ENCODE data around the gene LENG8. TPM values are rescaled to one million over a fixed set of nuclear protein-coding genes. Genes with fewer than 3 reads are reported as not detected.

Gene LENG8
- total and polyA plus RNA-seq, 2 of the 13 experiments (the other 11 are each of a cell fraction or from before 2014, with no cell fraction given), result 14.3 to 41.9 TPM

DNA sequence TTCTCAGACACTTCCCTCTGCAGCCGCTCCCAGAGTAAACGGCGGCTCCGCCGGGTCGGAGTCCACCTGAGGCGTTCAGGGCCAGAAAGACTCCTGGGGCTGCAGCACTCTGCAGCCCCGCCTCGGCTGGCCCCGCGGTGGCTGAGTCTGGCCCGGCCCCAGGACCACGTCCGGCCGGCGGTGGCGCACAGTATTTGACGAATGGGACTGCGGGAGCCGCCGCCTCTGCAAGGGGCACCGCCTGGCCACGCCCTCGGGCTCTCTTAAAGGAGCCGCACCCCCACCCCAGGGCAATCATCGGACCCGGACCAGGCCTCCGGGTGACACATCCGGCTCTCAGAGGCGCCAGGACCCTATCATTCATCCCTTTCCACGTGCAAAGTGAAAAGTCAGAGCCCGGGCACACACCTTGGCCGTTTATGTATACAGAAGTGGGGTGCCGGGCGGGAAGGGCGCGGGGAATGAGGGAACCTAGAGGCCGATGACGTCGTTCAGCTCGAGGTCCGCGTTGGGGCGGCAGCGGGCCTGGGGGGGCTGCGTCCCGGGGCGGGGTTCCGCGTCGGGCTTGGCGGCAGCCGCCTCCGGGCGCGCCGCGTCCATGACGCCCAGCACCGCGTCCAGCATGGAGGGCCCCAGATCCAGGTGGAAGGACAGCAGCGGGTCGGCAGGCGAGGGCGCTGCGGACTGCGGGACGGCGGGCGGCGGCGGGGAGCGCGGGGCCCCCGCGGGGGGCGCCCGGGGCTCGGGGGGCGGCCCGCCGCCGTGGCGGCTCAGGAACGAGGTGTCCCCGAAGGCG is 15.8 kb downstream of the LENG8 start (continued):
- TF ChIP-seq, protein P1, sequence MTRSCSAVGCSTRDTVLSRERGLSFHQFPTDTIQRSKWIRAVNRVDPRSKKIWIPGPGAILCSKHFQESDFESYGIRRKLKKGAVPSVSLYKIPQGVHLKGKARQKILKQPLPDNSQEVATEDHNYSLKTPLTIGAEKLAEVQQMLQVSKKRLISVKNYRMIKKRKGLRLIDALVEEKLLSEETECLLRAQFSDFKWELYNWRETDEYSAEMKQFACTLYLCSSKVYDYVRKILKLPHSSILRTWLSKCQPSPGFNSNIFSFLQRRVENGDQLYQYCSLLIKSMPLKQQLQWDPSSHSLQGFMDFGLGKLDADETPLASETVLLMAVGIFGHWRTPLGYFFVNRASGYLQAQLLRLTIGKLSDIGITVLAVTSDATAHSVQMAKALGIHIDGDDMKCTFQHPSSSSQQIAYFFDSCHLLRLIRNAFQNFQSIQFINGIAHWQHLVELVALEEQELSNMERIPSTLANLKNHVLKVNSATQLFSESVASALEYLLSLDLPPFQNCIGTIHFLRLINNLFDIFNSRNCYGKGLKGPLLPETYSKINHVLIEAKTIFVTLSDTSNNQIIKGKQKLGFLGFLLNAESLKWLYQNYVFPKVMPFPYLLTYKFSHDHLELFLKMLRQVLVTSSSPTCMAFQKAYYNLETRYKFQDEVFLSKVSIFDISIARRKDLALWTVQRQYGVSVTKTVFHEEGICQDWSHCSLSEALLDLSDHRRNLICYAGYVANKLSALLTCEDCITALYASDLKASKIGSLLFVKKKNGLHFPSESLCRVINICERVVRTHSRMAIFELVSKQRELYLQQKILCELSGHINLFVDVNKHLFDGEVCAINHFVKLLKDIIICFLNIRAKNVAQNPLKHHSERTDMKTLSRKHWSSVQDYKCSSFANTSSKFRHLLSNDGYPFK (CRISPR knock-in tag; IDR thresholded peaks at IDR 0.05; ENCODE audit: borderline replicate concordance), result peak; percentile 65; the same call in 1 of the 2 replicates
- TF ChIP-seq GTF3A (CRISPR knock-in tag; conservative IDR thresholded peaks at IDR 0.05) (no peak), HNF4G (IDR thresholded peaks at IDR 0.05; ENCODE audit: borderline replicate concordance, low read depth, low read length) (peak; percentile 21; the same call in 1 of the 2 replicates), HNF4G (CRISPR knock-in tag; IDR thresholded peaks at IDR 0.05; ENCODE audit: borderline replicate concordance, low read depth) (no peak), ZNF530 (CRISPR knock-in tag; IDR thresholded peaks at IDR 0.05; ENCODE audit: low read depth) (no peak), HCFC1 (IDR thresholded peaks at IDR 0.05; ENCODE audit: low read depth, low read length) (peak; percentile 13; the same call in 1 of the 2 replicates), LCORL (IDR thresholded peaks at IDR 0.05) (no peak), LCORL (CRISPR knock-in tag; IDR thresholded peaks at IDR 0.05) (peak; percentile 71), RBM39 (IDR thresholded peaks at IDR 0.05; ENCODE audit: low read depth, low read length, poor library complexity, severe bottlenecking) (peak; percentile 78), CBFB (CRISPR knock-in tag; IDR thresholded peaks at IDR 0.05) (no peak), MED8 (CRISPR knock-in tag; IDR thresholded peaks at IDR 0.05; ENCODE audit: insufficient replicate concordance) (peak; percentile 58), ZNF747 (CRISPR knock-in tag; IDR thresholded peaks at IDR 0.05; ENCODE audit: borderline replicate concordance) (no peak), SYNCRIP (IDR thresholded peaks at IDR 0.05; ENCODE audit: insufficient read depth, low read depth, low read length) (no peak), NFKB2 (CRISPR knock-in tag; IDR thresholded peaks at IDR 0.05; ENCODE audit: borderline replicate concordance) (peak; percentile 68; the same call in 1 of the 2 replicates), YEATS4 (CRISPR knock-in tag; IDR thresholded peaks at IDR 0.05; ENCODE audit: borderline replicate concordance) (peak; percentile 76; the same call in 1 of the 2 replicates), ZNF33B (CRISPR knock-in tag; IDR thresholded peaks at IDR 0.05) (no peak), PHF21A (CRISPR knock-in tag; IDR thresholded peaks at IDR 0.05) (peak; percentile 75), HNF4A (CRISPR knock-in tag; IDR thresholded peaks at IDR 0.05) (peak; percentile 65; the same call in 1 of the 2 replicates), SCMH1 (CRISPR knock-in tag; IDR thresholded peaks at IDR 0.05; ENCODE audit: borderline replicate concordance) (no peak), PHF20 (CRISPR knock-in tag; IDR thresholded peaks at IDR 0.05) (peak; percentile 50), NCOR1 (IDR thresholded peaks at IDR 0.05; ENCODE audit: borderline replicate concordance, low read length) (peak; percentile 22; the same call in 1 of the 2 replicates), HNRNPK (IDR thresholded peaks at IDR 0.05; ENCODE audit: low read depth, low read length, poor library complexity, severe bottlenecking) (no peak), CEBPG (CRISPR knock-in tag; IDR thresholded peaks at IDR 0.05) (no peak)
- TF ChIP-seq, protein P2, sequence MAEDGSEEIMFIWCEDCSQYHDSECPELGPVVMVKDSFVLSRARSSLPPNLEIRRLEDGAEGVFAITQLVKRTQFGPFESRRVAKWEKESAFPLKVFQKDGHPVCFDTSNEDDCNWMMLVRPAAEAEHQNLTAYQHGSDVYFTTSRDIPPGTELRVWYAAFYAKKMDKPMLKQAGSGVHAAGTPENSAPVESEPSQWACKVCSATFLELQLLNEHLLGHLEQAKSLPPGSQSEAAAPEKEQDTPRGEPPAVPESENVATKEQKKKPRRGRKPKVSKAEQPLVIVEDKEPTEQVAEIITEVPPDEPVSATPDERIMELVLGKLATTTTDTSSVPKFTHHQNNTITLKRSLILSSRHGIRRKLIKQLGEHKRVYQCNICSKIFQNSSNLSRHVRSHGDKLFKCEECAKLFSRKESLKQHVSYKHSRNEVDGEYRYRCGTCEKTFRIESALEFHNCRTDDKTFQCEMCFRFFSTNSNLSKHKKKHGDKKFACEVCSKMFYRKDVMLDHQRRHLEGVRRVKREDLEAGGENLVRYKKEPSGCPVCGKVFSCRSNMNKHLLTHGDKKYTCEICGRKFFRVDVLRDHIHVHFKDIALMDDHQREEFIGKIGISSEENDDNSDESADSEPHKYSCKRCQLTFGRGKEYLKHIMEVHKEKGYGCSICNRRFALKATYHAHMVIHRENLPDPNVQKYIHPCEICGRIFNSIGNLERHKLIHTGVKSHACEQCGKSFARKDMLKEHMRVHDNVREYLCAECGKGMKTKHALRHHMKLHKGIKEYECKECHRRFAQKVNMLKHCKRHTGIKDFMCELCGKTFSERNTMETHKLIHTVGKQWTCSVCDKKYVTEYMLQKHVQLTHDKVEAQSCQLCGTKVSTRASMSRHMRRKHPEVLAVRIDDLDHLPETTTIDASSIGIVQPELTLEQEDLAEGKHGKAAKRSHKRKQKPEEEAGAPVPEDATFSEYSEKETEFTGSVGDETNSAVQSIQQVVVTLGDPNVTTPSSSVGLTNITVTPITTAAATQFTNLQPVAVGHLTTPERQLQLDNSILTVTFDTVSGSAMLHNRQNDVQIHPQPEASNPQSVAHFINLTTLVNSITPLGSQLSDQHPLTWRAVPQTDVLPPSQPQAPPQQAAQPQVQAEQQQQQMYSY (CRISPR knock-in tag; IDR thresholded peaks at IDR 0.05), result peak; percentile 35; the same call in 1 of the 2 replicates

Measured in HepG2 (cell line).